Jurkat, Clone E6-1 (cell line): ENCODE data around the gene DPYD.
A peak's percentile ranks its signal among the peaks of the same experiment; 100 is the strongest.

Experiments used
- DNase-seq: peaks from one replicate; pipeline ENCODE4 v3.0.0-alpha.2; 2011; ENCODE audit warnings: low read depth, low spot score
- H3K4me3 ChIP-seq: 2 replicates; pipeline ENCODE4 v1.5.1; 2011; ENCODE audit warnings: mild to moderate bottlenecking, low read length, control low read depth, moderate library complexity

The DPYD gene

DNA sequence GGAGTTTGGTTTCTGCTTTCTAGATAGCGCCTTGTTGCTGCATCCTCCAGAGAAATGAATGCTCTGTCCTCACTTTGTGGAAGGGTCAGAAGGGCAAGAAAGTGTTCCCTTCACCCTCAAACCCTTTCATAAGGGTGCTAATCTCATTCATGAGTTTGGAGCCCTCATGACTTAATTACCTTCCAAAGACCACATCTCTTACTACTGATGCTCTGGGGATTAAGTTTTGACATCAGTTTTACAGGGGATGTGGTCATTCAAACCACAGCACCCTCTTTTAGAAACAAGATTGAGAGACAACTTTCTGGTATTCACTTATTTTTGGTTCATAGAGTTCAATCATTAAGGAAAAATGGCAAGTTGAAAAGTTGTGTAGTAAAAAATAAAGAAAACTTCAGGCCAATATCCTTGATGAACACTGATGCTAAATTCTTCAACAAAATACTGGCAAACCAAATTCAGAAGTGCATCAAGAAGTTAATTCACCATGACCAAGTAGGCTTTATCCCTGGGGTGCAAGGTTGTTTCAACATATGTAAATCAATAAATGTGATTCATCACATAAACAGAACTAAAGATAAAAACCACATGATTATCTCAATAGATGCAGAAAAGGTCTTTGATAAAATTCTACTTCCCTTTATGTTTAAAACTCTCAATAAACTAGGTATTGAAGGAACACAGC is 757.1 kb downstream of the DPYD start:
- H3K4me3 ChIP-seq = no peak overlapping the region
- DNase-seq = peak; percentile 7

DNA sequence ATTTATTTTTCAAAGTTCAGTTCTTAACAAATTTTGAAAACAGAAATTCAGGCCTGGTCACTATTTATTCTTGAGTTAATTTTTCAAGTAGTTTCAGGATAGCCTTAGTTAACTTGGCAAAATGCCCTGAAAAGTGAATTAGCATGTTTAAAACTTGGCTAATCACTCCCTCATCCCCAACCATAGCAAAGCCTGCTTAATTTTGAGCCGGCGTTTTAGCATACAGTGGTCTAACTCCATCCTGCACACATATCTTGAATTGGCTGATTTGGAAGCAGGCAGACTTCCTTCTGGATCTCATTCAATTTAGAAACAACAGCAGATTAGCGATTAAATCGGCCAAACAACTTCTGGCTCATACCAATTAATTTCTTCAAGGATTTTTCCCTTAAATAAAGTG is 760.0 kb downstream of the DPYD start:
- H3K4me3 ChIP-seq = no peak overlapping the region
- no peak for DNase-seq

- no peak for DNase-seq
- H3K4me3 ChIP-seq = no peak overlapping the region
Measured at GRCh38 chr1:97159342-97159741, 761.5 kb downstream of the DPYD start.

- H3K4me3 ChIP-seq = no peak overlapping the region
Measured at GRCh38 chr1:97158691-97159096, 762.1 kb downstream of the DPYD start.

DNA sequence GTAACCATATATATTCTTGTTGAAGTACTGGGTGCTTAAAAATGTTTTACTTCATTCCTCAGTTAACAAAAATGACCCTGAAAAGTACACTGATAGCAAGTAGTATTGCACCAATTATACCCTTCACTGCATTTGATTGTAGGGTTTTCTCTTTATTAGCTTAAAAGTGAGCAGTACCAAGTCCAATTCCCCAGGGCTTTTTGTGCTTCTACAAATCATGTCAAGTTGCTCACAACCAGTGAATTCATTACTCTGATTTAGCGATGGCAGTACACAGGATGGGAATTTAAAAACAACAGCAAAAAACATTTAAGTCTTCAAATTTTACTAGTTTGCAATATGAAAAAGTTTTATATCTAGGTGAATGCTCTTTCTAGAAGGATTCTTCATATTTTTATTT is 762.8 kb downstream of the DPYD start:
- H3K4me3 ChIP-seq = no peak overlapping the region
- DNase-seq = no peak

More at GRCh38 chr1:97158691-97159096, 762.1 kb downstream of the DPYD start:
- DNase-seq = no peak

- no peak overlapping the region for H3K4me3 ChIP-seq
- DNase-seq = no peak
Measured at GRCh38 chr1:97151651-97152050, 769.2 kb downstream of the DPYD start.

DNA sequence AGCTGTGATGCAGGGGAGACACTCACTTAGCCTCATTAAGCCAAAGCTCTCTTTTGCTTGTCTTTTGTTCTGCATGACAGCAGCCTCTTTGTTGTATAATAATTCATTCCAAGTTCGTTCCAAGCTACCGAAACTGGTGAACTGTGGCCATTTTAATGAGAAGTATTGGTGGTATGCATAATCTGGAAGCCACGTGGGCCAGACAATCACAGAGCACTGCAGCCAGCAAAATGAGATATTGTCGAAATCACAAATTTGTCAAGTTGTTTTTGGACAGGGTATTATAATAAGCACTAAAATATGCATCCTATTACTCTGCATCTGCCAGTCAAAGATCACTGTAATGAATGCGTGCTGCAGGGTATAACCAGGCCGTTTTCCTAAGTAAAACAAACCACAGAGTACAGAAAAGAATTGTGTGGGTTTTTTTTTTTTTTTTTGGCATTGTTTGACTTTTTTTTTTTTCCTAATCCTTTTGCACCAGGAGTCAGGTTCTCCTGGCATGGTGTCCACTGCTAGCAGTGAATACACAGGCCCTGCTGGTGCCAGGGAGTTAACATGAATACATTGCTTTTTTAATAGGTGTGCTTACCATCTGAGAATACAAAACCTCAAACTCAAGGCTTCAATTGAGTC is 775.4 kb downstream of the DPYD start:
- H3K4me3 ChIP-seq = no peak overlapping the region
- no peak for DNase-seq

DNA sequence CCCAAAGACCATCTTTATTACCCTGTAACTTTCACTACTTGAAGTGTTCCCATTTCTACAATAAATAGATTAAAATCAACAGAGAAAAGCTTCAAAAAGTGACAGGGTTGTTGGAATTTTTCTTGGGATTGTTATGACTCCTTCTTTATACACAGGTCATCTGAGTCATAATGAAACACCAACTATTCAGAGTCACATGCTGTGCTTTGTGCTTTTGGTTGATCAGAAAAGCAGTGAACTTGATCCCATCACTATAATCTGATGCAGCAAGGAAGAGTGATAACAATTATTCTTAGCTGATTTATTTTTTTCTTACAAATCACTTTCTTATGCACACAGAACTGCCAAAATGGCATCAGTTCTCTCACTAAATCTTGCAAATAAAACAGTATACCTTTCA is 776.3 kb downstream of the DPYD start:
- no peak for DNase-seq
- no peak overlapping the region for H3K4me3 ChIP-seq

DNA sequence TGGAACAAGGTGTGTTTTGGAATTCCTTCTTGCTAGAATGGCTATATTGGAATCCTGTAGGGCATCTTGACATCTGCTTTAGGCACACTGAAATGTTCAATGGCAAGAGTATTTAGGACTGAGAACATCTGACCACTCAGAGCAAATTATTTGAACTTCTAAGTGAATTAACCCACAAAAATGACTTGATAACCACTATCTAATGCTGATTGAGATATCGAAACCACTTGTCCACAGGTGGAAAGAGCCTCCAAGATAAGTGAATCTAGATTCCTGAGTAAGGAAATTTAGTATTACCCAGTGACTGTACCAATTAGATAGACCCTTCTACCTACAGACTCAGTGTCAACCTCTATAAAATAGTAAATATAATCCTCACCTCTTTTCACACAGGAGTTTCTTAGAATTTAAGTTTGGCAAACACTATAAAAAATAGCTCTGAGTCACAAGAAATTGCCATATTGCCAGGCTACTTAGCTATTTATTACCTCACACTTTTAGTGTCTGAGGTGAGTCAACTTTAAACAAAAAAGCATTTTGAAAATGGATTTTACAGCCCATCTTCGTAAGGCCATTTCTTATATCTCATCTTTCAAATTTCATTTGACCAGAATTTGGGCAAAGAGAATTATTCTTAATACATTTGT is 777.5 kb downstream of the DPYD start:
- no peak for DNase-seq
- no peak overlapping the region for H3K4me3 ChIP-seq

GRCh38 chr1:97140611-97141010 is 780.2 kb downstream of the DPYD start:
- no peak overlapping the region for H3K4me3 ChIP-seq
- no peak for DNase-seq

- no peak overlapping the region for H3K4me3 ChIP-seq
- DNase-seq = no peak
Measured at GRCh38 chr1:97139512-97139911, 781.3 kb downstream of the DPYD start.

- DNase-seq = no peak
- H3K4me3 ChIP-seq = no peak overlapping the region
Measured at GRCh38 chr1:97138515-97139032, 782.3 kb downstream of the DPYD start.

DNA sequence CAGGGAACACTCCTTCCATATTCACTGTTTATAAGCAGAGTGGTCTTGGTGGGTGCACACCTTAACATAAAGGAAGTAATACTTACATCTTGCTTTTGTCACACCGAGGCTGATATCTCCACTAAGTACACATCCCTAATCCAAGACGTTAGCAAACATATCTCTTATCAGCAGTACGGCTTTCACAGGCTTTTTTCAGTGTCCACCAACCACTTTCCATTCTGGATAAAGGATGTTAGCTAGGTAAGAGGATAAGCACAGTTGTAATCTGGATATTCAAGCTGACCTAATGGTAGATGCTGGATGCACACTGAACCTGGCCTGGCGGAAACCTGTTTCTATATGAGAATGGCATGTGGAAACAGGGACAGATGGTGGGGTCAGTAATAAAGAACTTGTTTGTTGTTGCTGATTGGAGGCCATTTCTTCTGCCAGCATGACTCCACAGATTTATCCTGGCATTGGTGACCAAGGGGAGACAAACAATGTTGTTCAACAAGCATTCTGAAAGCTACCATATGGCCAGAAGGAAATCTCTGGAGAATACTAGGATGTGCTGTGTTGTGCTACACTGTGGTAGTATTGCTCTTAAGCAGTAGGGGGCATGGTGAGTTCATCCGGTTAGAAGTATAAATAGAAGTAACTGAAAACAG is 782.8 kb downstream of the DPYD start:
- no peak overlapping the region for H3K4me3 ChIP-seq
- peak; percentile 75 for DNase-seq

GRCh38 chr1:97136996-97137395 is 783.8 kb downstream of the DPYD start:
- no peak overlapping the region for H3K4me3 ChIP-seq
- DNase-seq = no peak

- no peak overlapping the region for H3K4me3 ChIP-seq
- no peak for DNase-seq
Measured at GRCh38 chr1:97135972-97136371, 784.9 kb downstream of the DPYD start.

- H3K4me3 ChIP-seq = no peak overlapping the region
- no peak for DNase-seq
Measured at GRCh38 chr1:97128426-97128825, 792.4 kb downstream of the DPYD start.

GRCh38 chr1:97123717-97124431 is 797.0 kb downstream of the DPYD start:
- no peak for DNase-seq
- H3K4me3 ChIP-seq = no peak overlapping the region

DNA sequence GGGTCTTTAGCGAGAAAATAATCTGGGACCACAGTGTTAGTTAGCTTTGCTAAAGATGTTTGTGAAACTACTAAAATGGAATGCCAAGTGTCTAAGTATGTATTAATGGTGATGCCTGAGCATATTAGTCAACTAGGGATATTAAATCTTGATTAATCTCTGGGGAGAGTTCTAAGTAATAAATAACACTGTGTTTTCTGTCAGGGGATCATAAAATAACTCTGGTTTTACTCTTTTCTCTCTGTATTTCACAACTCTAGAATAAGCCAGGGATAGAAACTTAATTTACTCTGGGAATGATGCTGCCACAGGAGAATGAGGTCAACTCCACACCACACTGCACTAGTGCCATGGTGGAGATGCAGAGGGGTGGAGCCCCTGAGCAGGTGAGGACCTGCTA is 800.0 kb downstream of the DPYD start:
- no peak for DNase-seq
- no peak overlapping the region for H3K4me3 ChIP-seq
